ENCODE results near the gene FNDC11.

FNDC11 gene

GRCh38 chr20:63585616-63586565, 31.9 kb downstream of the FNDC11 start:
- no peak for DNase-seq (ENCODE audit: low read depth)
- TF ChIP-seq CTCF (IDR thresholded peaks at IDR 0.05; ENCODE audit: control insufficient read depth, insufficient read depth, low read depth, low read length, missing control alignments): no peak

DNA sequence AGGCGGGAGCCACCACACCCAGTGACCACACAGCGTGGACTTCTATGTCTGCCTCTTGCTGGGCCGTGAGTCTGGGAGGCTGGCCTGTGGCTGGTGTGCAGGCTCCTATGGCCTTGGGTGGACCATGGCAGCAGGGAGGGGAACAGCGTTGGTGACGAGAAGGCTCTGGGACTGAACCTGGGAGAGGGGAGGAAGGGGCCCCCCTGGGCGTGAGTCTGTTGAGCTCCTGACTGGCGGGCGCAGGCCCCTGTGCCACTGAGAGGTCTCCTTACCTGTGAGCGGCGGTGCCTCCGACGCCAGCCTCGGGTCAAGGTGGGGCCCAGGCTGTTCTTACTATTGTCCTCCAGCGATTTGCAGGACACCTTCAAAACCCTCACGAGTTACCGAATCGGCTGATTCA, 32.8 kb downstream of the FNDC11 start:
- DNase-seq (ENCODE audit: low read depth): no peak
- TF ChIP-seq CTCF (IDR thresholded peaks at IDR 0.05; ENCODE audit: control insufficient read depth, insufficient read depth, low read depth, low read length, missing control alignments): no peak

More at GRCh38 chr20:63585616-63586565, 31.9 kb downstream of the FNDC11 start:
- no peak overlapping the region for H3K4me3 ChIP-seq (ENCODE audit: control insufficient read depth, low read depth, low read length)

GRCh38 chr20:63587256-63587655, 33.3 kb downstream of the FNDC11 start:
- no peak overlapping the region for H3K4me3 ChIP-seq (ENCODE audit: control insufficient read depth, low read depth, low read length)
- DNase-seq (ENCODE audit: low read depth): no peak
- TF ChIP-seq CTCF (IDR thresholded peaks at IDR 0.05; ENCODE audit: control insufficient read depth, insufficient read depth, low read depth, low read length, missing control alignments): no peak

More for the DNA sequence above, 32.8 kb downstream of the FNDC11 start:
- no peak overlapping the region for H3K4me3 ChIP-seq (ENCODE audit: control insufficient read depth, low read depth, low read length)

GRCh38 chr20:63587776-63588591, 34.0 kb downstream of the FNDC11 start:
- H3K4me3 ChIP-seq (ENCODE audit: control insufficient read depth, low read depth, low read length): no peak overlapping the region
- no peak for DNase-seq (ENCODE audit: low read depth)
- no peak for TF ChIP-seq CTCF (IDR thresholded peaks at IDR 0.05; ENCODE audit: control insufficient read depth, insufficient read depth, low read depth, low read length, missing control alignments)

GRCh38 chr20:63588641-63589041, 34.7 kb downstream of the FNDC11 start:
- H3K4me3 ChIP-seq (ENCODE audit: control insufficient read depth, low read depth, low read length): no peak overlapping the region
- no peak for TF ChIP-seq CTCF (IDR thresholded peaks at IDR 0.05; ENCODE audit: control insufficient read depth, insufficient read depth, low read depth, low read length, missing control alignments)
- no peak for DNase-seq (ENCODE audit: low read depth)

Data from AG09309 (cell line).